ENCODE results near the gene HMGN3. TPM values are rescaled to one million over a fixed set of nuclear protein-coding genes. Genes with fewer than 3 reads are reported as not detected.
"Not testable (repeated sequence)": the region's sequence is repeated elsewhere in the genome, so short reads cannot be mapped to it uniquely, and the experiment has no call there.

The HMGN3 gene
- polyA plus RNA-seq (ENCODE audit: insufficient read length): 111 TPM

GRCh38 chr6:79234150-79235022 lies at the start of gene HMGN3:
Gene HMGN3 (minus strand): TSS chr6:79234682.
- peak; percentile 82 for DNase-seq (ENCODE audit: low read depth)

- DNase-seq (ENCODE audit: low read depth): no peak
These were observed 46.3 kb upstream of the HMGN3 start for GRCh38 chr6:79280756-79281155.

- no peak for DNase-seq (ENCODE audit: low read depth)
These were observed 42.6 kb upstream of the HMGN3 start for GRCh38 chr6:79277109-79277508.

GRCh38 chr6:79269877-79270276 lies 35.4 kb upstream of the HMGN3 start:
- DNase-seq (ENCODE audit: low read depth): peak; percentile 47

- no peak for DNase-seq (ENCODE audit: low read depth)
These were observed 32.6 kb upstream of the HMGN3 start for GRCh38 chr6:79267128-79267527.

GRCh38 chr6:79266051-79266450 lies 31.6 kb upstream of the HMGN3 start:
- DNase-seq (ENCODE audit: low read depth): no peak

- DNase-seq (ENCODE audit: low read depth): no peak
These were observed 28.9 kb upstream of the HMGN3 start for GRCh38 chr6:79263359-79263758.

- DNase-seq (ENCODE audit: low read depth): no peak
These were observed 27.2 kb upstream of the HMGN3 start for GRCh38 chr6:79261666-79262065.

- DNase-seq (ENCODE audit: low read depth): no peak
These were observed 26.3 kb upstream of the HMGN3 start for GRCh38 chr6:79260772-79261171.

GRCh38 chr6:79257381-79258205 lies 23.1 kb upstream of the HMGN3 start:
- DNase-seq (ENCODE audit: low read depth): no peak

GRCh38 chr6:79256770-79257169 lies 22.3 kb upstream of the HMGN3 start:
- not testable (repeated sequence) for DNase-seq (ENCODE audit: low read depth)

GRCh38 chr6:79255086-79255485 lies 20.6 kb upstream of the HMGN3 start:
- DNase-seq (ENCODE audit: low read depth): not testable (repeated sequence)

GRCh38 chr6:79250559-79250958 lies 16.1 kb upstream of the HMGN3 start:
- DNase-seq (ENCODE audit: low read depth): no peak

- DNase-seq (ENCODE audit: low read depth): no peak
These were observed 15.6 kb upstream of the HMGN3 start for GRCh38 chr6:79250107-79250514.

- no peak for DNase-seq (ENCODE audit: low read depth)
These were observed 14.7 kb upstream of the HMGN3 start for GRCh38 chr6:79249136-79249535.

- DNase-seq (ENCODE audit: low read depth): no peak
These were observed 12.4 kb upstream of the HMGN3 start for GRCh38 chr6:79246891-79247290.

- no peak for DNase-seq (ENCODE audit: low read depth)
These were observed 6.7 kb upstream of the HMGN3 start for GRCh38 chr6:79241228-79241627.

- no peak for DNase-seq (ENCODE audit: low read depth)
These were observed 6.0 kb upstream of the HMGN3 start for GRCh38 chr6:79240509-79240908.

- no peak for DNase-seq (ENCODE audit: low read depth)
These were observed 5.2 kb upstream of the HMGN3 start for GRCh38 chr6:79239536-79240168.

- no peak for DNase-seq (ENCODE audit: low read depth)
These were observed 4.4 kb upstream of the HMGN3 start for GRCh38 chr6:79238919-79239318.

- no peak for DNase-seq (ENCODE audit: low read depth)
These were observed 2.2 kb upstream of the HMGN3 start for GRCh38 chr6:79236711-79237110.

GRCh38 chr6:79233611-79234149 lies 802 bp downstream of the HMGN3 start:
- DNase-seq (ENCODE audit: low read depth): peak; percentile 60
